Neuronal stem cell (in vitro differentiated cells): ENCODE data around the gene CPA4.
"Not testable (repeated sequence)": the region's sequence is repeated elsewhere in the genome, so short reads cannot be mapped to it uniquely, and the experiment has no call there.

Experiments used
- DNase-seq: peaks from one replicate; pipeline ENCODE4 v3.0.0-alpha.2; 2013; ENCODE audit warnings: low spot score
- H2AFZ ChIP-seq: one replicate; pipeline ENCODE4 v1.6.1; 2013; ENCODE audit warnings: mild to moderate bottlenecking, low read length, inconsistent platforms
- H2AK5ac ChIP-seq: 2 replicates; pipeline ENCODE4 v1.6.1; 2013; ENCODE audit warnings: low read depth, mild to moderate bottlenecking, inconsistent platforms, low read length, moderate library complexity, mixed read lengths
- H2BK120ac ChIP-seq: 2 replicates; pipeline ENCODE4 v1.6.1; 2013; ENCODE audit warnings: low read depth, mild to moderate bottlenecking, inconsistent platforms, low read length, moderate library complexity, mixed read lengths
- H2BK12ac ChIP-seq: one replicate; pipeline ENCODE4 v1.6.1; 2013; ENCODE audit warnings: low read length, inconsistent platforms
- H2BK15ac ChIP-seq: 2 replicates; pipeline ENCODE4 v1.6.1; 2013; ENCODE audit warnings: mild to moderate bottlenecking, low read length, inconsistent platforms, mixed read lengths
- H2BK5ac ChIP-seq: one replicate; pipeline ENCODE4 v1.6.1; 2013; ENCODE audit warnings: inconsistent platforms, mild to moderate bottlenecking, low read length, moderate library complexity
- H3K14ac ChIP-seq: one replicate; pipeline ENCODE4 v1.6.1; 2013; ENCODE audit warnings: low read length, inconsistent platforms
- H3K18ac ChIP-seq: 2 replicates; pipeline ENCODE4 v1.6.1; 2013; ENCODE audit warnings: low read length, inconsistent platforms
- H3K23ac ChIP-seq: 2 replicates; pipeline ENCODE4 v1.6.1; 2013; ENCODE audit warnings: low read depth, mild to moderate bottlenecking, mixed read lengths, low read length, inconsistent platforms; ENCODE audit not compliant: poor library complexity
- H3K27ac ChIP-seq: replicated peaks from 3 replicates; pipeline ENCODE4 v1.5.1; 2013; ENCODE audit warnings: low read length, inconsistent platforms
- H3K27me3 ChIP-seq, 3 experiments: 2 replicates each; pipeline ENCODE4 v1.6.1; 2013; ENCODE audit warnings: low read length in 3 of 3, mild to moderate bottlenecking in 2 of 3, inconsistent platforms in 1 of 3, low read depth in 1 of 3, mixed read lengths in 1 of 3, moderate library complexity in 1 of 3; ENCODE audit not compliant: control insufficient read depth in 3 of 3, insufficient read depth in 3 of 3
- H3K36me3 ChIP-seq, 2 donors: replicated peaks in 1 of 2; 2 replicates each; pipeline ENCODE4 v1.6.1; 2013; ENCODE audit warnings: low read length in 2 of 2; ENCODE audit not compliant: control insufficient read depth in 2 of 2, insufficient read depth in 2 of 2
- H3K4ac ChIP-seq: 2 replicates; pipeline ENCODE4 v1.6.1; 2013; ENCODE audit warnings: inconsistent platforms, mild to moderate bottlenecking, low read length, moderate library complexity
- H3K4me1 ChIP-seq, 2 donors: 1 replicate in 1 of 2; 2 replicates in 1 of 2; pipeline ENCODE4 v1.6.1; 2013; ENCODE audit warnings: low read length in 2 of 2, low read depth in 1 of 2; ENCODE audit not compliant: control insufficient read depth in 2 of 2, insufficient read depth in 1 of 2
- H3K4me2 ChIP-seq: one replicate; pipeline ENCODE4 v1.6.1; 2013; ENCODE audit warnings: mild to moderate bottlenecking, low read length, inconsistent platforms; ENCODE audit not compliant: insufficient read depth, poor library complexity, severe bottlenecking
- H3K4me3 ChIP-seq, 2 donors: 2 replicates each; pipeline ENCODE4 v1.5.1; 2013; ENCODE audit warnings: low read length in 2 of 2, mild to moderate bottlenecking in 2 of 2, inconsistent platforms in 1 of 2, moderate library complexity in 1 of 2
- H3K79me1 ChIP-seq: one replicate; pipeline ENCODE4 v1.6.1; 2013; ENCODE audit warnings: low read depth, mild to moderate bottlenecking, inconsistent platforms, low read length, moderate library complexity
- H3K9ac ChIP-seq: one replicate; pipeline ENCODE4 v1.6.1; 2013; ENCODE audit warnings: mild to moderate bottlenecking, low read depth, low read length, inconsistent platforms; ENCODE audit not compliant: poor library complexity
- H3K9me3 ChIP-seq, 2 donors: replicated peaks in 1 of 2; 2 replicates each; pipeline versions ENCODE3 to v1.6.1; 2013; ENCODE audit warnings: low read length in 2 of 2, mild to moderate bottlenecking in 2 of 2, inconsistent platforms in 1 of 2, low read depth in 1 of 2, mixed read lengths in 1 of 2, moderate library complexity in 1 of 2; ENCODE audit not compliant: control insufficient read depth in 2 of 2, insufficient read depth in 1 of 2
- H4K8ac ChIP-seq: one replicate; pipeline ENCODE4 v1.6.1; 2013; ENCODE audit warnings: low read depth, mild to moderate bottlenecking, inconsistent platforms, low read length, moderate library complexity
- H4K91ac ChIP-seq: one replicate; pipeline ENCODE4 v1.6.1; 2013; ENCODE audit warnings: low read length, low read depth, mild to moderate bottlenecking, inconsistent platforms; ENCODE audit not compliant: poor library complexity
- WGBS, 2 donors: extraction: QIAGEN DNeasy Blood & Tissue Kit; methylation state at CpG; one replicate each; pipeline ENCODE4 v1.1.7; 2013; ENCODE audit warnings: missing lambda C conversion rate in 2 of 2, mixed read lengths in 1 of 2; ENCODE audit not compliant: insufficient read length in 2 of 2, insufficient replicate concordance in 1 of 2; ENCODE audit errors: extremely low coverage in 2 of 2; 5-methylcytosine and 5-hydroxymethylcytosine counted together

CPA4 gene

GRCh38 chr7:130249626-130250025 is 43.3 kb upstream of the CPA4 start:
- not testable (repeated sequence) for H3K27me3 ChIP-seq, H3K4me3 ChIP-seq, H4K8ac ChIP-seq, H3K4ac ChIP-seq, H3K4me2 ChIP-seq, H2BK15ac ChIP-seq, DNase-seq, H2AK5ac ChIP-seq, H2AFZ ChIP-seq, H3K27ac ChIP-seq, H3K18ac ChIP-seq, H3K9me3 ChIP-seq, H4K91ac ChIP-seq, H2BK12ac ChIP-seq, H3K23ac ChIP-seq, H2BK120ac ChIP-seq, H3K9ac ChIP-seq, H2BK5ac ChIP-seq, H3K36me3 ChIP-seq, H3K79me1 ChIP-seq, H3K14ac ChIP-seq, H3K4me1 ChIP-seq
- no CpG with 5 or more reads among the region's 3 CpGs for WGBS, 2 donors

- Histone ChIP-seq H2AK5ac (no peak overlapping the region), H3K9me3 (peaks cover 6 to 33% of the 10 kb centered on the region in 2 donors), H3K4me2 (no peak overlapping the region), H3K27me3 (no peaks in the 10 kb centered on the region), H2BK15ac (no peak overlapping the region), H3K79me1 (no peaks in the 10 kb centered on the region), H2BK120ac (no peak overlapping the region), H3K14ac (no peak overlapping the region), H3K4me1 (peaks cover 4 to 8% of the 10 kb centered on the region in 2 donors), H3K23ac (no peak overlapping the region), H4K91ac (no peak overlapping the region), H3K9ac (no peak overlapping the region), H3K18ac (peak overlapping the region; percentile 59), H3K27ac (no peak overlapping the region), H4K8ac (no peak overlapping the region), H3K36me3 (no peaks in the 10 kb centered on the region), H2BK5ac (no peak overlapping the region), H3K4me3 (no peak overlapping the region), H2BK12ac (no peak overlapping the region), H3K4ac (no peak overlapping the region), H2AFZ (peak overlapping the region; percentile 84)
- no peak for DNase-seq
- WGBS, 2 donors, result no CpG with 5 or more reads among the region's 6 CpGs
Measured at GRCh38 chr7:130254555-130254954, 38.4 kb upstream of the CPA4 start.

GRCh38 chr7:130256704-130257103 is 36.3 kb upstream of the CPA4 start:
- H4K91ac ChIP-seq, result no peak overlapping the region
- peak overlapping the region; percentile 76 for H2AFZ ChIP-seq
- no peak overlapping the region for H2BK120ac ChIP-seq
- no peak overlapping the region for H3K4ac ChIP-seq
- H2BK15ac ChIP-seq, result no peak overlapping the region
- H3K14ac ChIP-seq, result no peak overlapping the region
- H3K79me1 ChIP-seq, result no peaks in the 10 kb centered on the region
- no peak overlapping the region for H3K4me2 ChIP-seq
- H3K4me1 ChIP-seq, result peaks cover 4 to 8% of the 10 kb centered on the region in 2 donors
- no peak overlapping the region for H2AK5ac ChIP-seq
- H3K4me3 ChIP-seq, result no peak overlapping the region
- no peak overlapping the region for H2BK12ac ChIP-seq
- no peak overlapping the region for H2BK5ac ChIP-seq
- H3K36me3 ChIP-seq, result no peaks in the 10 kb centered on the region
- no peaks in the 10 kb centered on the region for H3K27me3 ChIP-seq
- H3K9ac ChIP-seq, result no peak overlapping the region
- peaks cover 6 to 44% of the 10 kb centered on the region in 2 donors for H3K9me3 ChIP-seq
- WGBS, 2 donors, result no CpG with 5 or more reads among the region's 2 CpGs
- DNase-seq, result no peak
- no peak overlapping the region for H3K23ac ChIP-seq
- H3K27ac ChIP-seq, result no peak overlapping the region
- no peak overlapping the region for H4K8ac ChIP-seq
- H3K18ac ChIP-seq, result no peak overlapping the region

DNA sequence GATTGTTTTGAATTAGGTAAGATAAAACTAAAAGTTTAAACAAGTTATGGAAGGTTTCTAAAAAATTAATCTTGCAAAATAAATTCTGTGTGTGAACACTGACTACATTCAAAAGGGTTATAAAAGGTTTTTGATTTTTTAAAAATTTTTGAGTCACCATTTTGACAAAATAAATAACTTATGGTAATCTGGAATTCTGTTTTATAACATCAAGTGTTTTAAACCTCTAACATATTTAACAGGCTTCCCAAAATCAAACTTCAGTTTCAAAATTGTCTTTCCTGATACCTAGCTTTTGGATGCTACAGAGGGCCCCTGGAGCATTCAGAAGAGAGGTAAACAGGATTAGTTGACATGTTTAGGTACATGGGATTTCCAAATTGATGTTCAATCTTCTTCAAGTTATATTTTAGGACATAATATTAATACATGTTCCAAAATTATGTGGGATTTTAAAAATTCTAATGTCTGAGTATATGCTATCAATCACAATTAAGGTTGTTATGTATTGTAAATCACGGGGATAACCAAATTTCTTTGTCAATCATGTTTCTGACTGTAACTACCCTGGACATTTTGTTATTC is 34.4 kb upstream of the CPA4 start:
- no peak overlapping the region for H3K14ac ChIP-seq
- no peak overlapping the region for H2AK5ac ChIP-seq
- H3K4me2 ChIP-seq, result no peak overlapping the region
- H3K27ac ChIP-seq, result no peak overlapping the region
- peaks cover 6 to 49% of the 10 kb centered on the region in 2 donors for H3K9me3 ChIP-seq
- no peak overlapping the region for H2BK12ac ChIP-seq
- H3K27me3 ChIP-seq, result no peaks in the 10 kb centered on the region
- H3K18ac ChIP-seq, result no peak overlapping the region
- no CpG with 5 or more reads among the region's 1 CpG for WGBS, 2 donors
- H2BK15ac ChIP-seq, result no peak overlapping the region
- DNase-seq, result no peak
- no peak overlapping the region for H4K8ac ChIP-seq
- H3K4me3 ChIP-seq, result no peak overlapping the region
- peaks cover 6 to 8% of the 10 kb centered on the region in 2 donors for H3K4me1 ChIP-seq
- no peaks in the 10 kb centered on the region for H3K79me1 ChIP-seq
- no peak overlapping the region for H3K23ac ChIP-seq
- no peaks in the 10 kb centered on the region for H3K36me3 ChIP-seq
- H3K9ac ChIP-seq, result no peak overlapping the region
- no peak overlapping the region for H4K91ac ChIP-seq
- H3K4ac ChIP-seq, result no peak overlapping the region
- H2AFZ ChIP-seq, result no peak overlapping the region
- no peak overlapping the region for H2BK120ac ChIP-seq
- H2BK5ac ChIP-seq, result no peak overlapping the region
